Measurements from ENCODE around the gene SLC6A20.

SLC6A20 gene

GRCh38 chr3:45777746-45778386, 18.5 kb downstream of the SLC6A20 start:
- no peak for DNase-seq (ENCODE audit: low spot score)

GRCh38 chr3:45777111-45777745, 19.1 kb downstream of the SLC6A20 start:
- DNase-seq (ENCODE audit: low spot score) = no peak

- DNase-seq (ENCODE audit: low spot score) = no peak
Measured at GRCh38 chr3:45776611-45777010, 19.7 kb downstream of the SLC6A20 start.

- DNase-seq (ENCODE audit: low spot score) = no peak
Measured at GRCh38 chr3:45776301-45776595, 20.1 kb downstream of the SLC6A20 start.

- no peak for DNase-seq (ENCODE audit: low spot score)
Measured at GRCh38 chr3:45775571-45776300, 20.6 kb downstream of the SLC6A20 start.

GRCh38 chr3:45774581-45775521, 21.5 kb downstream of the SLC6A20 start:
- no peak for DNase-seq (ENCODE audit: low spot score)

- DNase-seq (ENCODE audit: low spot score) = no peak
Measured at GRCh38 chr3:45773714-45774449, 22.5 kb downstream of the SLC6A20 start.

GRCh38 chr3:45773072-45773471, 23.3 kb downstream of the SLC6A20 start:
- DNase-seq (ENCODE audit: low spot score) = no peak

GRCh38 chr3:45772341-45773035, 23.8 kb downstream of the SLC6A20 start:
- DNase-seq (ENCODE audit: low spot score) = no peak

- DNase-seq (ENCODE audit: low spot score) = no peak
Measured at GRCh38 chr3:45771831-45772230, 24.5 kb downstream of the SLC6A20 start.

GRCh38 chr3:45771166-45771775, 25.1 kb downstream of the SLC6A20 start:
- DNase-seq (ENCODE audit: low spot score) = no peak

GRCh38 chr3:45765958-45766357, 30.4 kb downstream of the SLC6A20 start:
- DNase-seq (ENCODE audit: low spot score) = no peak

GRCh38 chr3:45765266-45765851, 31.0 kb downstream of the SLC6A20 start:
- no peak for DNase-seq (ENCODE audit: low spot score)

- DNase-seq (ENCODE audit: low spot score) = no peak
Measured at GRCh38 chr3:45763303-45763675, 33.0 kb downstream of the SLC6A20 start.

GRCh38 chr3:45762647-45763302, 33.6 kb downstream of the SLC6A20 start:
- DNase-seq (ENCODE audit: low spot score) = no peak

GRCh38 chr3:45761831-45762230, 34.5 kb downstream of the SLC6A20 start:
- no peak for DNase-seq (ENCODE audit: low spot score)

- peak; percentile 90 for DNase-seq (ENCODE audit: low spot score)
Measured at GRCh38 chr3:45760878-45761711, 35.2 kb downstream of the SLC6A20 start.

- no peak for DNase-seq (ENCODE audit: low spot score)
Measured at GRCh38 chr3:45759851-45760250, 36.5 kb downstream of the SLC6A20 start.

GRCh38 chr3:45758871-45759270, 37.5 kb downstream of the SLC6A20 start:
- no peak for DNase-seq (ENCODE audit: low spot score)
